Sciatic nerve (tissue), 2 donors: Measurements from ENCODE around the gene TFF2. TPM values are rescaled to one million over a fixed set of nuclear protein-coding genes. Genes with fewer than 3 reads are reported as not detected.

Experiments
- ATAC-seq: fragments of 200-7000 bp; cut with Tn5 transposase; one replicate; pipeline ENCODE4 v1.9.1; 2020; ENCODE audit warnings: mild to moderate bottlenecking, moderate library complexity
- DNase-seq: peaks from one replicate; pipeline ENCODE4 v3.0.0-alpha.2; 2020; ENCODE audit warnings: low spot score
- intact Hi-C: fragments of 100-400 bp; cut with DNase I; formaldehyde crosslinking; loops from one replicate; pipeline ENCODE4 v1.14.2; 2022
- total RNA-seq: library from RNA; stranded (reverse); fragmentation: NEBNext Ultra II Directional; extraction: Animal tissue kit (Norgen Biotek cat#: 25700); gene quantifications from one replicate; pipeline ENCODE4 v1.2.1, GENCODE V29; 2021
- donor health status: DM: no; HTN: no; CAD: no.
- donor health status: DM: no; HTN: no; CAD: no.

The TFF2 gene
- total RNA-seq, 1 donor from 2014 or later = not detected

DNA sequence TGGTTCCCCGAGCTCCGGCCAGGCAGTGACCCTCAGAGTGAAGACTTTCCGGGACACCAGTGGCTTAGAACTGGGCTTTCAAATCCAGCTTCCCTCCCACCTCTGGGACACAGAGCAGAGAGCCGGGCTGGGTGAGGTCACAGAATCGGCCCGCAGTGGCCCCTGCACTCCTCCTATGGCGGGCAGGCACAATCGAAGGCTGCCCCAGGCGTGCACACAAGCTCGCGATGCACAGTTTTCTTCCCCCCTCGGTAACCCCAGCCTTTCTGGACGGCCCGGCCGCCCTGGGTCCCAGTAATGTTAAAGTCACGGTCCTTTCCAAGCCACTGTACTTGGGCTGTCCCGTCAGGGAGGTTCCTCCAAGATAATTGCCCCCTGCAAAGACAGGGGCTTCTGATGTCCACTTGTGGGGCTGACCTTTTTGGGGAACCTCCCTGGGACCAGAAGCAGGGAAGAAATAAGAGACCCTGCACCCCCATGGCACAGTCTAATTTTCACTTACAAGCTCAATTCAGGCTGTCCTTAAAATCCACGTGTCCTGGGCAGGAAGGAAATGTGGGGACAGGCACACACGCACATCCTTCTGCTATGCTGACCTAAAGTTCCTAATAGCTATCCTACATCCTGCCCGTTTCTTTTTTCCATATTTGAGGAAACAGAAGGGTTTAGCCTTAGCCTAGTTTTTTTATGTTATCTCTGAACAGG lies 49.3 kb downstream of the TFF2 start:
- ATAC-seq (peak; percentile 47), DNase-seq (no peak)
- intact Hi-C loops = no loop called here

DNA sequence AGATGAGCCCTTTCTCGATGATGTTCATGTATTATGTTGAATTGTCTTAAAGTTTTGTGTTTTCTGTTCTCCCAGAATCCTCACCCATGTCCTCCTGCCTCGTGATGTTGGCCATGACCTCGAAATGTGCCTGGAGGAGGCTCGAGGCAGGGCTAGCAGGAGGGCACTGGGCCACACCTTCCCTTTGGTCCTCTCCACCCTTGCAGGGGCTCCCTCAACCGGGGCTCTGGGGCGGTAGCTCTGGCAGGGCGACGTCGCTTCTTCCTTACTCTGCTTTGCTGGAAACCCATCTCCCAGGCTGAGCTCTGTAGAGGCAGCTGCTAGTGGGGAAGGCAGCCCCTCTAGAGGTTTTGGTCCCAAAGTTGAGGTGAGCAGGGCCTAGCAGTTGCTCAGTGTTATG lies 49.8 kb downstream of the TFF2 start:
- intact Hi-C loops = no loop called here
- ATAC-seq (no peak), DNase-seq (no peak)

DNA sequence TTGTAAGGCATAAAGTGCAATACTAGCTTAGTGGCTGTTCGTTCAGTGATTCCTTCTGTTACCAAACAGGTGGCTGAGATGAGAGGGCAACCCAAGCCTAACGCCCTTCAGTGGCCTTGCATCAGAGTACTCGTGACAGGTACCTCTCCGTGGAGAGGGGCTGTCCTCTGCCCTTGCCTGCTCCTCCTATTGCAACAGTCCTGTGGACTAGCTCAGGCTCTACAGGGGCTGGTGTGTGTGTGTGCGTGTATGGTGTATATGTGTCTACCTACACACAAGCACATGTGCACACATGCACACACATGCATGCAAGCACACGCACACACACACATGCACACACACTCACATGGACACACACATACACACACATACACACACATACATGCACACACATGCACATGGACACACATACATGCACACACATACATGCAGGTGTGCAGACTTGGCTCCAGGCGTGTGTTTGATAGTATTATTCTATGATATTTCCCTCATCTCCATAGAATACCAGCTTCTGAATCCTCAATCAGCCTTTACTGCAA lies 50.7 kb downstream of the TFF2 start:
- ATAC-seq (peak; percentile 6), DNase-seq (no peak)
- intact Hi-C loops = no loop called here

DNA sequence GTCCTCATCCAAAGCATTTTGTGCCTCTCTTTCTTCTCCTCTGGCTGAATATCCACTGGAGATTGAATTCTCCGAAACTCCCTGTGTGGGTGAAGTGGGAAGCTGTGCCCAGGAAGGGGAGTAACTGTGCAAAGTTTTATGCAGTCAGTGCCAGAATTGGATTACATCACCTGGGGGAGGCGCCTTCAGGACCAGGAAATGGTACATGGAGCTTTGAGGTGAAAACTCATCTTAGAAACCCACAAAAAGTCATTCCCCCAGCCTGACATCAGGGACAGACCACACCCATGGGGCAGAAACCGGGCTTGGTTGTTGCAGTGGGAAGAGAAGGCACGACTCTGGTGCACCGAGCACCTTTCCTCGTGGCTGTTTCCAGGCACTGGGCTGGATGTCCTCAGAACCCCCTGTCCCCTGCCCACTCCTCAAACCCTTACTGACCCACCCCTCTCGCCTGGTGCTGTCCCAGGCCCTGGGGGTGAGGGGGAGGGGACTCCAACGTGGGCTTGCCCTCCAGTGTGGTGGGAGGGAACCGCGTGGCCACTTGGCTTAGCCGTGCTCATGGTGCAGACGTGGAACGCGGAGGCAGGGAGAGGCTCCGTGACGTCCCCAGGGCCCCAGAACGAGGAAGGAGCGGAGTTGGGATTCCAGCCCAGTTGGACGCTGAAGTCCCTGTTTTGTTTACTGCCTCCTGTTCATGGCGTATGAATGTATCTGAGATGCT lies 51.3 kb downstream of the TFF2 start:
- no peak for DNase-seq
- intact Hi-C loops = no loop called here
- ATAC-seq = peak; percentile 70

DNA sequence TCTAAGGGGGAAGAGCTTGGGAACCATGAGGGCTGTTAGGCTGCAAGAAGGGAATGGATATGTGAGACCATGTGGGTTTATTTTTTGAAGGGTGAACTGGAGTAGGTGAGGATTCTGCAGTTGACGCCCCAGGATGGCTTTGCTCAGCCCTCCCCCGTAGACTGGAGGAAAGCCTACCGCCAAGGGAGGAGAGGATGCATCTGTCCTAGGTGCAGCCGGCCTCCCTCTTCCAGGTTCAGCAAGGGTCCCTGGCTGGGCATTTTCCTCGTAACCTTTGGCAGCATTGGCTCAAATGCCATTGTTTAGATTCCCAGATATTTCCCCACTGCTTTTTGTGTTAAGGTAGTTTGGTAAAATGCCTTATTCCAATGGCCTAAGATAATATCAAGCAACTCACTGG lies 52.1 kb downstream of the TFF2 start:
- intact Hi-C loops = no loop called here
- ATAC-seq = no peak
- DNase-seq = no peak

DNA sequence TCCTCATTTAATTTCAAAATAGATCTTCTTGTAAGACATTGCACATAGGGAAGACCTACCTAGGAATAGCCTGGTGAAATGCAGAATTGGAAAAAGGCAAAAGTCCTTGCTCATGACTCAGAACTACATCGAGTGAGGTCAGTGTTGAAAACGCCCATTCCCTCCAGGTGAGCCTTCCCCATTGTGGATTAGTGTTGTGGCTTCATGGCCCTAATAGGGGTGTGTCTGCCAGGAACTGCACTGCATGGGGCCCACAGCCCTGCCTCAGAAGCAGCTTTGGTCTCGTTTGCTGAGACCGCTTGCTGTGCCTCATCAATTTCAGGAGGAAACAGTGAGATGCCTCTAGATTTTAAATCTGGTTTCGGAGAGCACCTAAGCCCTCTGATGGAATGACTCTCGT lies 52.6 kb downstream of the TFF2 start:
- intact Hi-C loops = no loop called here
- DNase-seq (no peak), ATAC-seq (no peak)

DNA sequence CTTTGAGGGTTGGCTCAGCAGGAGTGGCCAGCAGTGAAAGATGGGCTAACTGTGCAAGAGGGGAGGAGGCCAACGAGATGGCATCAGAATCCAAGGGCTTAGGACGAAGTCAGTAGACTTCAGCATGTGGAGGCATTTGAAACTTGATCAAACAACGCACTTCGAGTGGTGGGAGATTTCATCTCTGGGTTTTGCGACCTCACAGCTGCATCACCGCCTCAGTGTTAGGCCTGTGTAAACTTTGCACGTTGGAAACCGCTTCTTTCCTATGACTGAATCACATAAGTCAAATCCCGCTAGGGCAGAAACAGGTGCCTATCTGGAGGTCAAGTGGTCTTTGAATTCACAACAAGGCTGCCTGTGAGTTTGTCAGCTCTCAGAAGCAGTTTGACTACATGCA lies 53.4 kb downstream of the TFF2 start:
- ATAC-seq = no peak
- DNase-seq = no peak
- intact Hi-C loops = no loop called here

DNA sequence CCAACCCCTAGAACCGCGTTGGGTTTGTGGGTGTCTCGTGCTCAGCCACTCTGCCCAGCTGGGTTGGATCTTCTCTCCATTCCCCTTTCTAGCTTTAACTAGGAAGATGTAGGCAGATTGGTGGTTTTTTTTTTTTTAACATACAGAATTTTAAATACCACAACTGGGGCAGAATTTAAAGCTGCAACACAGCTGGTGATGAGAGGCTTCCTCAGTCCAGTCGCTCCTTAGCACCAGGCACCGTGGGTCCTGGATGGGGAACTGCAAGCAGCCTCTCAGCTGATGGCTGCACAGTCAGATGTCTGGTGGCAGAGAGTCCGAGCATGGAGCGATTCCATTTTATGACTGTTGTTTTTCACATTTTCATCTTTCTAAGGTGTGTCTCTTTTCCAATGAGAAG lies 54.3 kb downstream of the TFF2 start:
- DNase-seq (no peak), ATAC-seq (no peak)
- intact Hi-C loops = no loop called here

Other genes with a start within 250 kb of the TFF2 start
- 44.2 TPM for gene ABCG1, start 131.9 kb downstream of the TFF2 start, total RNA-seq
- gene TFF3, start 35.6 kb downstream of the TFF2 start, total RNA-seq = 6.1 TPM
- not detected for gene TFF1, start 15.5 kb upstream of the TFF2 start, total RNA-seq
- not detected for gene TMPRSS3, start 45.1 kb upstream of the TFF2 start, total RNA-seq
- 0.71 TPM for gene UBASH3A, start 52.9 kb upstream of the TFF2 start, total RNA-seq
- 0.58 TPM for gene RSPH1, start 145.2 kb upstream of the TFF2 start, total RNA-seq
- 7.4 TPM for gene SLC37A1, start 162.9 kb upstream of the TFF2 start, total RNA-seq